BJ (cell line): ENCODE measurements around the gene TMEM41A. TPM values are rescaled to one million over a fixed set of nuclear protein-coding genes. Genes with fewer than 3 reads are reported as not detected.

Experiments used
- CTCF ChIA-PET: fragments of 350-600 bp; formaldehyde crosslinking; extraction: SDS; loops from one replicate; lab custom pipeline; 2021; ENCODE audit warnings: antibody characterized with exemption, inconsistent platforms; lab: Yijun Ruan, JAX
- POLR2A ChIA-PET: fragments of 300-600 bp; sonication (Branson Sonifier 250); formaldehyde crosslinking; extraction: SDS; loops from one replicate; lab custom pipeline; 2021; ENCODE audit warnings: antibody characterized with exemption; lab: Charles Lee
- DNase-seq: peaks from one replicate; pipeline ENCODE4 v3.0.0-alpha.2; 2011; ENCODE audit warnings: low read depth
- H3K27me3 ChIP-seq: 2 replicates; pipeline ENCODE4 v1.6.0; 2011; ENCODE audit warnings: low read length; ENCODE audit not compliant: control insufficient read depth, insufficient read depth
- H3K36me3 ChIP-seq: 2 replicates; pipeline ENCODE4 v1.5.1; 2011; ENCODE audit warnings: low read length; ENCODE audit not compliant: control insufficient read depth, insufficient read depth
- H3K4me3 ChIP-seq: 2 replicates; pipeline ENCODE4 v1.5.1; 2011; ENCODE audit warnings: low read depth, mild to moderate bottlenecking, control low read depth, low read length
- polyA plus RNA-seq: library from polyadenylated mRNA; depleted of rRNA; stranded (reverse); fragments of >200 nt; gene quantifications from 2 replicates; pipeline ENCODE4 v1.2.3, GENCODE V29; 2011; rRNA removed
- TF ChIP-seq, protein P1 (sequence below): IDR thresholded peaks from 2 replicates; pipeline ENCODE4 v1.5.1; 2011; ENCODE audit warnings: low read depth, mild to moderate bottlenecking, control low read depth, inconsistent platforms, low read length, moderate library complexity; ENCODE audit not compliant: insufficient read depth

The TMEM41A gene
- polyA plus RNA-seq, 1 experiment: 13.8 TPM

DNA sequence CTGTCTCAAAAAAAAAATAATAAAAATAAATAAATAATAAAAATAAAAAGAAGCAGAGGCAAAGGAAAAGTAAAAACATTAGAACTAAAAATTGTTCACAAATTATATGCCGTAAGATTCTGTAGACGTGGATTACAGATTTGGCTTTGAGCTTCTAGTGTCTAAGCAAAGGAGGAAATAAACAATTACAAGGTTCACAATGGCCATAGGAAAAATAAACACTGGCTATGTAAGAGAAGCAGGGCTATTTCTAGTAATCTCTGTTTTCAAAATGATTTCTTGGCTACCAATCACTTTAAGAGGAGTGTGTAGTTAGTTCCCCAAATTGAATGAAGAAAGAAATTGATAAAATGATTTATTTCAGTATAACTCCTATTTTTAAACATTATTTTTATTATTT lies 54.5 kb downstream of the TMEM41A start:
- DNase-seq: no peak
- H3K36me3 ChIP-seq: no peaks in the 10 kb centered on the region
- POLR2A ChIA-PET: no interaction called here
- CTCF ChIA-PET: interaction anchor here (0.6 kb wide), 1 partner anchor 92 kb away, joined by 3 read pairs; no protein-coding TSS in a partner anchor
- H3K4me3 ChIP-seq: no peak overlapping the region
- no peaks in the 10 kb centered on the region for H3K27me3 ChIP-seq
- TF ChIP-seq, protein P1, sequence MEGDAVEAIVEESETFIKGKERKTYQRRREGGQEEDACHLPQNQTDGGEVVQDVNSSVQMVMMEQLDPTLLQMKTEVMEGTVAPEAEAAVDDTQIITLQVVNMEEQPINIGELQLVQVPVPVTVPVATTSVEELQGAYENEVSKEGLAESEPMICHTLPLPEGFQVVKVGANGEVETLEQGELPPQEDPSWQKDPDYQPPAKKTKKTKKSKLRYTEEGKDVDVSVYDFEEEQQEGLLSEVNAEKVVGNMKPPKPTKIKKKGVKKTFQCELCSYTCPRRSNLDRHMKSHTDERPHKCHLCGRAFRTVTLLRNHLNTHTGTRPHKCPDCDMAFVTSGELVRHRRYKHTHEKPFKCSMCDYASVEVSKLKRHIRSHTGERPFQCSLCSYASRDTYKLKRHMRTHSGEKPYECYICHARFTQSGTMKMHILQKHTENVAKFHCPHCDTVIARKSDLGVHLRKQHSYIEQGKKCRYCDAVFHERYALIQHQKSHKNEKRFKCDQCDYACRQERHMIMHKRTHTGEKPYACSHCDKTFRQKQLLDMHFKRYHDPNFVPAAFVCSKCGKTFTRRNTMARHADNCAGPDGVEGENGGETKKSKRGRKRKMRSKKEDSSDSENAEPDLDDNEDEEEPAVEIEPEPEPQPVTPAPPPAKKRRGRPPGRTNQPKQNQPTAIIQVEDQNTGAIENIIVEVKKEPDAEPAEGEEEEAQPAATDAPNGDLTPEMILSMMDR: no peak

DNA sequence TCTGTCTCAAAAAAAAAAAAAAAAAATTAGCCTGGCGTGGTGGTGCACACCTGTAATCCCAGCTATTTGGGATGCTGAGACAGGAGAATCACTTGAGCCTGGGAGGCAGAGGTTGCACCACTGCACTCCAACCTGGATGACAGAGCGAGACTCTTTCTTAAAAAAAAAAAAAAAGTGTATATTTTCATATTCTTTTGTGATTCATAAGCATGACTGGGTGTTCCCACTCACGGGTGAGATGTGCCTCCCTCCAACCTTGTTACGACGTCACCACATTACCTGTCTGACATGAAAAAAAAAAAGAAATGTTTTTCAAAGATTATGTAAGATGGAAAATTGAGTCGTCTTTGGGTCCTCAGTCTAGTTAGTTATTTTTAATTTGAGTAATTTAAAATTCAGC lies 56.8 kb downstream of the TMEM41A start:
- Histone ChIP-seq H3K36me3 (no peaks in the 10 kb centered on the region), H3K4me3 (no peak overlapping the region), H3K27me3 (no peaks in the 10 kb centered on the region)
- ChIA-PET CTCF (no interaction called here), POLR2A (no interaction called here)
- DNase-seq: no peak
- TF ChIP-seq, protein P1: no peak

DNA sequence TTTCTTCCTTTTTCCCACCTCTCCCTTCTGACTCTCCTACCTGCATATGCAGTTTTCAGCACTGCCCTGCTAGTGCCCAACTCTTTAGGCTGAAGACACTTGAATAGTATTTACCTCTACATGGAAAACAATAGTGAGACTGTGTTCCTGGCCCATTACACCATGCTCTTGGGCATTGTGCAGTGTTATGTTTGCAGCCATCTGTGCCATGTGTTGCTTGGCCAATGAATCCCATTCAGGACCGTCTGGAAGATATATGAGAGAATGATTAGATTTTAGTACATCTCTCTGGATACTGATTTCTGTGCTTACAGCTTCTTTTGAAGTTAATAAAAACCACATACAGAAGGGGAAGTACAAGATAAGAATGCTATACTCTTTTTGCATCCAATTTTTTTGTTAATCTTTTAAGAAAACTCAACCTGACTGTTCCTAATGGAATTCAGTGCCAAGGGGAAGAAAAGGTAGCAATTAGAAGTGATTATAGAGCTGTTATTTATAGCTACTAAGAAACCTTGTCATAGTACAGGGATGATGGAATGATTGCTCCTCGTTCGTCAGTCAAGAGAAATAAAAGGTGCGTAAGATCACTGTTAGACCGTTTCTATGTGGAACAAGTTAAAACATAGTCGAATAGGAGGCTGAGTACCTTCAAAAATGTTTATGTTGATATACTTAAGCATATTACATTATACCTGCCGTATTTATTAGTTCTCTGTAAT lies 58.9 kb downstream of the TMEM41A start:
- CTCF ChIA-PET: interaction anchor here (0.7 to 1.5 kb wide), 3 partner anchors 11 to 135 kb away, joined by 3 to 4 read pairs (median 3); no protein-coding TSS in a partner anchor
- no peaks in the 10 kb centered on the region for H3K36me3 ChIP-seq
- no peak overlapping the region for H3K4me3 ChIP-seq
- POLR2A ChIA-PET: no interaction called here
- H3K27me3 ChIP-seq: no peaks in the 10 kb centered on the region
- DNase-seq: no peak
- TF ChIP-seq, protein P1: no peak

Other genes starting within 250 kb of the TMEM41A start
- 5.2 and 6.0 TPM in 2 replicates for gene EHHADH, start 245.0 kb downstream of the TMEM41A start, polyA plus RNA-seq
- 8.9 and 16.1 TPM in 2 replicates for gene MAP3K13, start 135.9 kb downstream of the TMEM41A start, polyA plus RNA-seq
- 0.17 and 0.20 TPM in 2 replicates for gene LIPH, start 53.6 kb upstream of the TMEM41A start, polyA plus RNA-seq
- gene SENP2, start 87.3 kb upstream of the TMEM41A start, polyA plus RNA-seq: 9.9 and 16.9 TPM in 2 replicates